Type B pancreatic cell (in vitro differentiated cells): Measurements from ENCODE around the gene KIF17. TPM values are rescaled to one million over a fixed set of nuclear protein-coding genes. Genes with fewer than 3 reads are reported as not detected.

Experiments
- DNase-seq: peaks from one replicate; pipeline ENCODE4 v3.0.0; 2021; ENCODE audit warnings: mixed read lengths; ENCODE audit not compliant: unreplicated experiment; ENCODE audit errors: extremely low spot score
- H3K27ac Mint-ChIP-seq: 2 replicates; pipeline ENCODE4 v1.8.0; 2021; ENCODE audit warnings: mild to moderate bottlenecking, mixed read lengths
- H3K27me3 Mint-ChIP-seq: 2 replicates; pipeline ENCODE4 v1.8.0; 2021; ENCODE audit warnings: mixed read lengths
- H3K36me3 Mint-ChIP-seq: 2 replicates; pipeline ENCODE4 v1.8.0; 2021; ENCODE audit warnings: mixed read lengths
- H3K4me1 Mint-ChIP-seq: one replicate; pipeline ENCODE4 v1.8.0; 2021; ENCODE audit warnings: mixed read lengths; ENCODE audit not compliant: unreplicated experiment
- H3K4me3 Mint-ChIP-seq: 2 replicates; pipeline ENCODE4 v1.8.0; 2021; ENCODE audit warnings: mild to moderate bottlenecking, mixed read lengths
- H3K9me3 Mint-ChIP-seq: 2 replicates; pipeline ENCODE4 v1.8.0; 2021; ENCODE audit warnings: mixed read lengths
- total RNA-seq: library from RNA; stranded (reverse); gene quantifications from 2 replicates; pipeline ENCODE4 v1.2.1, GENCODE V29; 2021; ENCODE audit warnings: low replicate concordance
- TF ChIP-seq, protein P1 (sequence below): fragments of 200-600 bp; sonication (generic); conservative IDR thresholded peaks from 2 replicates; pipeline ENCODE4 v1.5.0; 2021; ENCODE audit warnings: antibody characterized with exemption, mild to moderate bottlenecking

The KIF17 gene
- total RNA-seq, 1 donor from 2014 or later: 2.1 TPM

DNA sequence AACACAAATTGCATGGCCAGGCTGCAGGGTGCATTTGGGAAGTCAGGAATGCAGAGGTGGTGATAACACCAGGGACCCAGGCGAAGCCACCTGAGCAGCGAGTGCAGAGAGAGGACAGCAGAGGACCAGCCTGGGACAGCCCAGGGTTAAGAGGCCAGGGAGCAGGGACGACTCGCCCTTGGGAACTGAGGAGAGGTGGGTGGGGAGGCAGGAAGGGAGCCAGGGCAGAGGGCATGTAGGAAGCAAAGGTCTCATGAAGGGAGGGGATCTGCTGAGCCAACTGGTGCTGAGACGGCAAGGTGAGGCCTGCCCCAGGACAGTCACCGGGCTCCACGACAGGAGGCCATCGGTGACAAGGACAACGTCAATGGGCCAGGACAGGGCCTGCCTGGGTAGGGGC, 16.4 kb downstream of the KIF17 start:
- H3K36me3 Mint-ChIP-seq: no peaks in the 10 kb centered on the region
- H3K27me3 Mint-ChIP-seq: no peaks in the 10 kb centered on the region
- peak overlapping the region; percentile 18 for H3K27ac Mint-ChIP-seq
- no peak for DNase-seq
- TF ChIP-seq, protein P1, sequence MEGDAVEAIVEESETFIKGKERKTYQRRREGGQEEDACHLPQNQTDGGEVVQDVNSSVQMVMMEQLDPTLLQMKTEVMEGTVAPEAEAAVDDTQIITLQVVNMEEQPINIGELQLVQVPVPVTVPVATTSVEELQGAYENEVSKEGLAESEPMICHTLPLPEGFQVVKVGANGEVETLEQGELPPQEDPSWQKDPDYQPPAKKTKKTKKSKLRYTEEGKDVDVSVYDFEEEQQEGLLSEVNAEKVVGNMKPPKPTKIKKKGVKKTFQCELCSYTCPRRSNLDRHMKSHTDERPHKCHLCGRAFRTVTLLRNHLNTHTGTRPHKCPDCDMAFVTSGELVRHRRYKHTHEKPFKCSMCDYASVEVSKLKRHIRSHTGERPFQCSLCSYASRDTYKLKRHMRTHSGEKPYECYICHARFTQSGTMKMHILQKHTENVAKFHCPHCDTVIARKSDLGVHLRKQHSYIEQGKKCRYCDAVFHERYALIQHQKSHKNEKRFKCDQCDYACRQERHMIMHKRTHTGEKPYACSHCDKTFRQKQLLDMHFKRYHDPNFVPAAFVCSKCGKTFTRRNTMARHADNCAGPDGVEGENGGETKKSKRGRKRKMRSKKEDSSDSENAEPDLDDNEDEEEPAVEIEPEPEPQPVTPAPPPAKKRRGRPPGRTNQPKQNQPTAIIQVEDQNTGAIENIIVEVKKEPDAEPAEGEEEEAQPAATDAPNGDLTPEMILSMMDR: no peak
- no peak overlapping the region for H3K4me3 Mint-ChIP-seq
- peaks cover 8% of the 10 kb centered on the region for H3K4me1 Mint-ChIP-seq
- H3K9me3 Mint-ChIP-seq: peaks cover 4% of the 10 kb centered on the region

DNA sequence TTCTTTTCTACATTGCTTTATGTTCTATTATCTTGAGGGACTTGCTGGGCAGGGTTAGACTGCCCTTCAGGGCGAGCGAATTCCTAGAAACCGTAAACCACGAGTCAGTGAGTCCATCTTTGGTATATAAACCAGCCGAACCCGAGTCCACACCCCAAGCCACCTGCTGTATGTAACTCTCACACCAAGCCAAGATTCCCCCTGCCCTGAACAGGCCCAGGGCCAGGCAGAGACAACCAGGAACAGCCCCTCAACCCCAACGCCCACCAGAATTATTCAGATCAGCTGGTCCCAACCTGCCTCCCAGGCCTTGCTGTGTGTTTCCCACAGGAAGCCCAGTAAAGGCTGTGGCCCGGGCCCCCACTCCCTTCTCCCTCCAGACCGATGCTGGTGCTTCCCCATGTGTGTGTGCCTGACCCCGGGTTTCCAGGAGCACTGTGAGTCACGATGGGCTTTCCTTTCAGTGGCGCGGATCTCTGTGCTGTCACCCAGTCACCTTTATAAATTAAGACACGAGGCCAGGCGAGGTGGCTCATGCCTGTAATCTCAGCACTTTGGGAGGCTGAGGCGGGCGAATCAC, 17.1 kb downstream of the KIF17 start:
- Mint-ChIP-seq H3K4me3 (peak overlapping the region; percentile 42), H3K4me1 (peaks cover 8% of the 10 kb centered on the region), H3K9me3 (peaks cover 4% of the 10 kb centered on the region), H3K27ac (peak overlapping the region; percentile 70), H3K36me3 (no peaks in the 10 kb centered on the region), H3K27me3 (no peaks in the 10 kb centered on the region)
- DNase-seq: no peak
- TF ChIP-seq, protein P1: no peak

DNA sequence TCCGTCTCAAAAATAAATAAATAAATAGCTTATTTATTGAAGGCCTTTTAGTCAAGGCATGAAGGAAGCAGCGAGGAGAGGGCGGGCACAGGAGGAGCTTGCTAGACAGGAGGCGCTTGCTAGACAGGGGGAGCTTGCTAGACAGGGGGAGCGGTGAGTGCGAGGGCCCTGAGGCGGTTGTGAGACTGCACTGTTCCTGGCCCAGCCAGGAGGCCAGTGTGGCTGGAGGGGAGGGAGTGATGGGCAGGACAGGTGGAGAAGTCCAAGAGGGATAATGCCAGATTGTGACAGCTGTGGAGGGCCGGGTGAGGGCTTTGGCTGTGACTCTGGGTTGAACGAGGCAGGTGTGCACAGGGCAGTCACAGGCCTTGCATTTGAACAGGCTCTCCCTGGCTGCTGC, 18.2 kb downstream of the KIF17 start:
- no peak for DNase-seq
- peaks cover 8% of the 10 kb centered on the region for H3K4me1 Mint-ChIP-seq
- TF ChIP-seq, protein P1: no peak
- peaks cover 4% of the 10 kb centered on the region for H3K9me3 Mint-ChIP-seq
- no peaks in the 10 kb centered on the region for H3K27me3 Mint-ChIP-seq
- H3K36me3 Mint-ChIP-seq: no peaks in the 10 kb centered on the region
- peak overlapping the region; percentile 94 for H3K27ac Mint-ChIP-seq
- peak overlapping the region; percentile 76 for H3K4me3 Mint-ChIP-seq

DNA sequence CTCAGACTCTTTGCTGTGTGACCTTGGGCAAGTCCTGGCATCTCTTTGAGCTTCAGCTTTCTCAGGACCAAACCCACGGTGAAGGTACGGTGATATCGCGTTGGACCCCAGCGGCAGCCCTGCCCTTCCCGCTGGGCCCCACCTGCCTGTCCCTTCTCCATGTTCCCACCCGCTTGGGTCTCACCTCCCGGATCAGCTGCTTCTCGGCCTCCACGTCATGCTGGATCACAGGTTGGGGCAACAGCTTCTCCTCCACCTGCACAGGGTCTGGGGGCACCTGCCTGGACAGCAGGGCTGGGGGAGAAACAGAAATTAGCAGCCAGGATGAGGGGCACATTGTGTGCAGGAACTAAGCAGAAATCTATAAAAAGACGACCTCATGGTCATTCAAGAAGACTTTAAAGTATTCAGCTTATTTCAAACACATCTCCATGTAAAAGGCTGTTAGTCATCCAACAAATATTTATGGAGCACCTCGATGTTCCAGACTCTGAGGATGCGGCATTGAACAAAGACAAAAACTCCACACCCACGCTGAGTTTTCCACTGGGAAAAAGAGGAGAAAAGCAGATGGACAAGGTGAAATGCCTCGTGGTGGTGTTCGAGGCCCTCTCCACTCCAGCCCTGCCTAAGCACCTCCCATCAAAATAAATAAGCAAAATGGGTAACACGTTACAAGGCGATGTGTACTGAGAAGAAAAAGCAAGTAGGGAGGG, 19.5 kb downstream of the KIF17 start:
- DNase-seq: no peak
- TF ChIP-seq, protein P1: no peak
- Mint-ChIP-seq H3K9me3 (peaks cover 4% of the 10 kb centered on the region), H3K36me3 (no peaks in the 10 kb centered on the region), H3K27ac (peak overlapping the region; percentile 26), H3K4me3 (peak overlapping the region; percentile 28), H3K4me1 (peaks cover 8% of the 10 kb centered on the region), H3K27me3 (no peaks in the 10 kb centered on the region)

DNA sequence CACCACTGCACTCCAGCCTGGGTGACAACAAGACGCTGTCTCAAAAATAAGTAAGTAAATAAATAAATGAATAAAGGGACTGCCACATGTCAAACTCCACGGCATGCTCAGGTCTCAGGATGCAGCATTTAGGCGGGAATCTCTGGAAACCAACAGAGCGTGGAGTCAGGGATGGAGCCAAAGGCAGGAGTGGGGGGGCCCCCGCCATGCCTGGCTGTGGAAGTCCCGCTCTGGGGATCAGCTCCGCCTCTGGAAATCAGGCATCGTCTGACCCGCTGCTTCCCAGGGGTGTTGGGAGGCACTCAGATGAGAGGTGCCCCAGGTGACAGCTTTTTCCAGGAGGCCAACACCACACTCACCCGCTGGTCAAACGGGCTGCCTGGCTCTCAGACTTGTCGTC, 20.2 kb downstream of the KIF17 start:
- DNase-seq: no peak
- peaks cover 4% of the 10 kb centered on the region for H3K9me3 Mint-ChIP-seq
- no peak overlapping the region for H3K27ac Mint-ChIP-seq
- H3K36me3 Mint-ChIP-seq: no peaks in the 10 kb centered on the region
- H3K27me3 Mint-ChIP-seq: no peaks in the 10 kb centered on the region
- TF ChIP-seq, protein P1: no peak
- H3K4me3 Mint-ChIP-seq: peak overlapping the region; percentile 91
- H3K4me1 Mint-ChIP-seq: peaks cover 8% of the 10 kb centered on the region
